ENCODE data around the gene UBE2QL1. TPM values are rescaled to one million over a fixed set of nuclear protein-coding genes. Genes with fewer than 3 reads are reported as not detected.

UBE2QL1 gene
- total RNA-seq, 1 experiment from 2014 or later: 0.11 TPM

DNA sequence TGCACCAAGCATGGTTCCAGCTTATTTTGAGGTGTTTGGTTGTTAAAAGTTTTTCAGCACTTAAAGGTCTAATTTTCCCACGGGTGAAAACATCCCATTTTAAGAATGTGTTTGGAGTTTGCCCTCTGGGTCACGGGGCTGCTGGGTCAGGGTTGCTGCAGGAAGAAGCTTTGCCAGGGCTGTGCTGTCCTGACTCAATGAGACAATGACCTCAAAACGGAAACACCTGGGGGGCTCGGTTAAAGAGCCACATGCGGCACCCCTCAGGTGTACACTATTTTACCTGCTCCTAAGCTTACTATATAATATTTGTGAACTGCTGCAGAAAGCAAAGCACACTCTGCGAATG lies 27.6 kb downstream of the UBE2QL1 start:
- Histone ChIP-seq H3K56ac (ENCODE audit: insufficient read length, low read depth, low read length) (no peak overlapping the region), H3K27me3 (ENCODE audit: insufficient read depth, low read length) (no peaks in the 10 kb centered on the region), H3T11ph (ENCODE audit: low read length) (no peak overlapping the region), H2AFZ (ENCODE audit: low read length) (no peak overlapping the region), H3K9me3 (ENCODE audit: control insufficient read depth, low read depth, low read length) (no peaks in the 10 kb centered on the region), H2BK120ac (ENCODE audit: low read depth, low read length, poor library complexity, severe bottlenecking) (no peak overlapping the region), H3K18ac (ENCODE audit: insufficient read length, low read depth, low read length) (no peak overlapping the region), H4K5ac (ENCODE audit: insufficient read length, low read depth, low read length) (no peak overlapping the region), H3K79me1 (ENCODE audit: insufficient read depth, low read depth, low read length, poor library complexity, severe bottlenecking) (no peaks in the 10 kb centered on the region), H3K4ac (ENCODE audit: low read depth, low read length) (no peak overlapping the region), H2AK5ac (ENCODE audit: insufficient read length, low read length) (no peak overlapping the region), H3K4me1 (ENCODE audit: insufficient read depth, low read length) (peaks cover 2% of the 10 kb centered on the region; the same call in 1 of the 2 replicates), H3K9ac (ENCODE audit: extremely low read depth, insufficient read length, low read length) (no peak overlapping the region), H2BK15ac (ENCODE audit: low read depth, low read length) (no peak overlapping the region), H3K14ac (ENCODE audit: insufficient read depth, low read length) (no peak overlapping the region), H3K27ac (ENCODE audit: insufficient read length, low read depth, low read length) (no peak overlapping the region), H2BK12ac (ENCODE audit: insufficient read length, low read depth, low read length) (no peak overlapping the region), H4K20me1 (ENCODE audit: control insufficient read depth, insufficient read depth, insufficient read length) (no peaks in the 10 kb centered on the region), H3K4me2 (ENCODE audit: insufficient read depth, insufficient read length, low read length) (no peak overlapping the region), H4K91ac (ENCODE audit: insufficient read length, low read depth, low read length) (no peak overlapping the region), H2BK20ac (ENCODE audit: low read depth, low read length, poor library complexity, severe bottlenecking) (no peak overlapping the region), H3K79me2 (ENCODE audit: insufficient read depth, low read length) (no peaks in the 10 kb centered on the region), H3K23me2 (ENCODE audit: insufficient read length, low read depth, low read length, poor library complexity, severe bottlenecking) (no peaks in the 10 kb centered on the region), H3K23ac (ENCODE audit: insufficient read length, low read depth, low read length) (no peak overlapping the region), H4K8ac (replicated peaks; ENCODE audit: insufficient read length, low read depth, low read length) (no peak overlapping the region), H2BK5ac (ENCODE audit: insufficient read length, low read length) (no peak overlapping the region)
- DNase-seq: no peak
- H3K4me1 Mint-ChIP-seq: peaks cover 6 to 20% of the 10 kb centered on the region in 2 experiments
- no peak overlapping the region for H3K4me3 Mint-ChIP-seq
- TF ChIP-seq CTCF (conservative IDR thresholded peaks at IDR 0.05): no peak
- peaks cover 0 to 3% (median 2%) of the 10 kb centered on the region in 3 experiments; a peak in 1 of 7 replicates for H3K36me3 Mint-ChIP-seq (ENCODE audit: insufficient read depth in 1 of 3, low read depth in 3 of 3)
- H3K27ac Mint-ChIP-seq: no peak overlapping the region
- peaks cover 11% of the 10 kb centered on the region for H3K27me3 Mint-ChIP-seq (ENCODE audit: low read depth)
- H3K9me3 Mint-ChIP-seq: no peaks in the 10 kb centered on the region; a peak in 2 of 5 replicates
- WGBS (ENCODE audit: extremely low coverage, insufficient read length, low lambda C conversion rate): no CpG with 5 or more reads among the region's 6 CpGs
